ENCODE measurements around the gene OSBPL1A.

The OSBPL1A gene

DNA sequence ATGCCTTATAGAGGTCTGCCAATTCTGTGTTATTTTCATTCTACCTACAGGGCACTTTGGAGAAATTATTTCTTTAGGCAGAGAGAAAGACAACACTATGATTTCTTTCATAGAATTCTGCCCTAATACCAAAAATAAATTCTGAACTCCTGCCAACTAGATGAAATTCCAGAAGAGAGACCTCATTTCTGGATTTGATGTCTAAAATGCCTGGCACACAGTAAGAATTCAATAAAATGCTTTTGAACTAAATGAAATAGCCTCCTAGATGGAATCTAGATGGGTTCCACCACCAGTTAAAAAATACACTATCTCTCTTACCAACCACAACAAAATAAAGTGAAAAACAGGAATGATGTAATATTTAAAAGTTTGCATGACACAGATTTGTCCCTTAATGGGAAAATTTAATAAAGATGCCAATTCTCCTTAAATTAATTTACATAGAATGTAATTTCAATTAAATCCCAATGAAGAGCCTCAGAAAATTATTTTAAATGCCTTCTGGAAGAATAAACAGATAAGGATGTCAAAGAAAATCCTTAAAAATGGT lies 75.0 kb downstream of the OSBPL1A start:
- DNase-seq: no peak

DNA sequence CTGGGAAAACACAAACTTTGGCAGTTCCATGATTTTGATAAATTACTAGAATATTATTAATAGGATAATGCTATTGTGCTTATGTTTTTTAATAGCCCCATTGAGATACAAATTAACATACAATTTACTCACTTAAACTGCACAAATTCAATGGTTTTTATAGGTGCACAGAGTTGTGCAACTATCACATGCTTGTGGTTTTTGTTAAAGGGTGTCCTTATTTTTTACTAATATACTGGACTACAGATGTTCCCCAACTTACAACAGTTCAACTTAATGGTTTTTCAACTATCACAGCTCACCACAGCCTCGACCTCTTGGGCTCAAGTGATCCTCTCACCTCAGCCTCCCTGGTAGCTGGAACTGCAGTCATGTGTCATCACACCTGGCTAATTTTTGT lies 76.6 kb downstream of the OSBPL1A start:
- no peak for DNase-seq

DNA sequence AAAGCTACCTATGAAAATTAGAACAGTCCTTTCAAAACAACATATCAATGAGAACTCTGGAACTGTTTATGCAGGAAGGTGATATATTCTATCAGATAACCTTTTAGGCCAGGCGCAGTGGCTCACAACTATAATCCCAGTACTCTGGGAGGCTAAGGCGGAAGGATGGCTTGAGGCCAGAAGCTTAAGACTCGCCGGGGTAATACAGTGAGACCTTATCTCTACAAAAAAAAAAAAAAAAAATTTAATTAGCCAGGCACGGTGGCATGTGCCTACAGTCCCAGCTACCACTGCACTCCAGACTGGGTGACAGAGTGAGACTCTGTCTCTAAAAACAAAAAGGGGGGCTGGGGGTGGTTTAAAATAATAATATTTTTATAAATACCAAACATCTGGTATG lies 77.9 kb downstream of the OSBPL1A start:
- no peak for DNase-seq

DNA sequence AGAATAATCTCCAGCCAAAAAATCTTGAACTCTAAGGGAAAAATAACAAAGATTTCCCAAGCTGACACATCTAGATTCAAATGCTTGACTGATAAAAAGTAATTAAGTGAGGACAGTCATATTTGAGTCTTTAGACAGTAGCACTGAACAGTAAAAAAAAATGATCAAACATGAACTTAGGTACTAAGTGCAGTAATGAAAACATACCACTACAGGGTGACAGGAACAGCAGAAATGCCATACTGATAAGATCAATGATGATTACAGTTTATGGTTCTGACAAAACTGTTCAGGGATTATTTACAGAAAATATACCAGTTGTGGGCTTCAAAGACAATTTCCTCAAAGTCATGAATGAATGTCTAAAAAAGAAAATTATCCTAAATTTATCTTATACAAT lies 80.3 kb downstream of the OSBPL1A start:
- DNase-seq: no peak

DNA sequence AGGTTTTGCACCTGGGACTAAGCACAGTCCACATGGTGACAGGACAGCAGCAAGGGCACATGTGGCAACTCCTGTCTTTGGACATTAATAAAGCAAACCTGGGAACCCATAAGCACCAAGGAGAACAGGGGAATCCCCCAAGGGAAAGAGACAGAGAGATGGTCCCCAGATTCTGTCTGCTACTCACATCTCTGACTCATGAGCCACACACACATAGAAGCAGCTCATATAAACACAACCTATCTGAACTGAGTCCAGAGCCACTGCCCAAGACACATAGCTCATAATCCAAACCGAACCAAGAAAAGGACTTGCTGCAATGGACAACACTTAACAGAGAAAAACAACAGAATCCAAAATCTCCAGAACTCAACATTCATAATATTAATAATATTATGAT lies 82.5 kb downstream of the OSBPL1A start:
- DNase-seq: no peak

DNA sequence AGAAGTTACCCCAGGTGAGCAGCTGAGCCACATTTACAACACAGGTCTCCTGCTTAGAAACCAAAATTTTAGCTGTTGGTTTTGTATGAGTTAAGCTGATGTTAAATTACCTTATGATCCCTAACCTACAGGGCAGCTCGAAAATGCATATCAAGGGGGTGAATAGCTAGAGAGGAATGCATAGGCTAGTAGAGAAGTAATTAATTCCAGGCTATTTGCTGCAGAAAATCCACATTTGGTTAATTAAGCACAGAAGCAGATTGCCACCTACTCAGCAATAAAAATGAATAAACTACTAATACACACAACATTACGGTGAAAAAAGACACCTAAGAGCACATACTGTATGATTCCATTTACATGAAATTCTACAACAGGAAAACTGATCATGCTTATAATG lies 91.4 kb downstream of the OSBPL1A start:
- DNase-seq: no peak

DNA sequence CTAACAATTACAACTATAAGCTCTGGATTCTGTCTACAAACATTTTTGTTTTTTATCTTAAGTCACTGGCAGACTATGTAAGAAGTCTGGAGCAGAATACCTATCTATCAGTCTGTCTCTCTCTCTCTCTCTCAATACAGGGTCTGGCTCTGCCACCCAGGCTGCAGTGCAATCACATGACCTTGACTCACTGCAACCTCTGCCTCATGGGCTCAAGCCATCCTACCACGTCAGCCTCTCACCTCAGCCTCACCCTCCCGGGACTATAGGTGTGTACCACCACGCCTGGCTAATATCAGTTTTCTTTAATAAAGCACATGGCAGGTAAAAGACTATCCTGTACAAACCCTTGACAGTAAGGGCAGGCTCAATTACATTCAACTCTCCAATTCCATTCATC lies 96.9 kb downstream of the OSBPL1A start:
- no peak for DNase-seq

DNA sequence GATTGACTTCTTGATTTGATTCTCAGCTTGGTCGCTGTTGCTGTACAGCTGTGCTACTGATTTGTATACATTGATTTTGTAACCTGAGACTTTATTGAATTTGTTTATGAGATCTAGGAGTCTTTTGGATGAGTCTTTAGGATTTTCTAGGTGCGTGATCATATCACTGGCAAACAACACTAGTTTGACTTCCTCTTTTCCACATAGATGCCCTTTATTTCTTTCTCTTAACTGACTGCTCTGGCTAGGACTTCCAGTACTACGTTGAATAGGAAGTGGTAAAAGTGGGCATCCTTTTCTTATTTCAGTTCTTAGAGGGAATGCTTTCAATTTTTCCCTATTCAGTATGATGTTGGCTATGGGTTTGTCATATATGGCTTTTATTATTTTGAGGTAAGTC lies 101.3 kb downstream of the OSBPL1A start:
- no peak for DNase-seq

DNA sequence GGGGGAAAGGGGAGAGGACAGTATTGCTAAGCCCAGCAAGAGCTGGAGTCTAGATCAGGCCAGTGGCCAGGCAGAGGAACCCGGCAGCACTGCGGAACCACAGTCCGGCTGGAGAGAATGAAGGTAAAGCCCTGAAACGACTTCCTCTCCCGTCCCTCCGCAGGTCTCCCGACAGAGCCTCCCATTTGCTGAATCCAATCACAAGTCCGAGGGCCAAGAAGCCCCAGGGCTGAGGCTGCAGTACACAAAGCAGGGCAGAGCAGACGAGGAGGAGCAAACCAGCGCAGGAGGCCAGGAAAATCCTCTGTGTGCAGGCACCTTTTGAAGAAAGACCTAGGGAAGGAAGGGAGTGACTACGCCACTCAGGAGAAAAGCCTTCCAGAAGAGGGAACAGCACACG lies 104.4 kb downstream of the OSBPL1A start:
- no peak for DNase-seq

DNA sequence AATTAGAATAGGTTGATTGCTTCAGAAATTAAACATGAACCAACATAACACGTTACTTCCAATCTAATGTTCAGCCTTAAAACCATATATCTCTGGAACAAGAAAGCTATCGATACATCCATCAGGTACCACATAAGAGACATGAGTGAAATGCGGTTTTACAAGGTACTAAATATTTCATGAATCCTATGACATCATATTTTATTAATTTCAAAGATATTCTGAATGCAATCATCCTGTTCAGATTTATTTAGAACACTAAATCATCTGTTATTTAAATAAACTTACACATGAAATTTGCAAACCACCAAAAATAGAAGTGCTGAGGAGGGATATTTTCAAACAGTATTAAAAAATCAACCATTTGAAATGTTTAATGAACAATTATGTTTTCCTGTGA lies 119.0 kb downstream of the OSBPL1A start:
- DNase-seq: no peak

DNA sequence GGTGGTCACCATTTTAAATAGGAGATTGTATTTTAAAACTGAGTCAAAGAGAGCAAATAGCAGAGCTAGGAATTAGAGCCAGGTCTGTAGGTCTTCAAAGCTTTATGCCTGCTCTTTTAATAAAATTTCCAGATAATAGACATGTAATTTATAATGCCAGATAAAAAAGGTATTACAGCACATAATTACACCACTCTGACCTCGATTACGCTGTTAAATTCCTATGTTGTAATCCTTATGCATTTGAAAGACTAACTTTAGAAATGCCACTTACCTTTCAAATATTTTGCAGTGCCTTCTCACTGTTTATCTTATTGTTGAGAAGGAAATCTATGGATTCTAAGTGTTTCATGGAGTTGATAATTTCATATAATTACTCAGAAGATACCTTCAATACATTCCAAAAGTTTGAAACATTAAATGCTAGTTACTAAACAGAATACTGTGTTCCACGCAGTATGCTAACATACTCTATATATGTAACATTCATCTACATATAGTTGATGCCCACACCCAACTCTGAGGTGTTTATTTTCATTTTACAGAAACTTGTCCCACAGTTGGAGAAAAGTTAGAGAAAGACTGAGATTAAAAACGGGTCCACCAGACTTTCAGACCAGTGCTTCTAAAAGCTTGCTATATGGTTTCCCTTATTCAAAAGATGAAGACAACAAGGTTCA lies 120.0 kb downstream of the OSBPL1A start:
- no peak for DNase-seq

DNA sequence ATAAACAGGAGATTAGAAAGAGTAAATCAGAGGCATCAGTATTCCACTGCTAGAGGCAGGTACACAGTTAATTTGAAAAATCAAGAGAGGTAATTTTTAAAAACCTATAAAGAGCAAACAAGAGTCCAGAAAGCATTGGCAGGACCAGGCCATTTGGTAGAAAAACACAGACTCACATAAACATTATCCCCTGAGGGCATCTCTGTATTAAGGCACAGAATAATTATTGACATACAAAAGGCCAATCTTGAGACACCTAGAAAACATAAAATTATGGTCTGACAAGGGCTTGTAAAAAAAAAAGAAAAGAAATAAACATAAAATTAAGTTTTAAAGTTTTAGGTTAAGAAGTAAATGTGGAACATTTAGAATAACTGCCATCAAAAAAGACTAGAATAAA lies 120.6 kb downstream of the OSBPL1A start:
- DNase-seq: no peak

DNA sequence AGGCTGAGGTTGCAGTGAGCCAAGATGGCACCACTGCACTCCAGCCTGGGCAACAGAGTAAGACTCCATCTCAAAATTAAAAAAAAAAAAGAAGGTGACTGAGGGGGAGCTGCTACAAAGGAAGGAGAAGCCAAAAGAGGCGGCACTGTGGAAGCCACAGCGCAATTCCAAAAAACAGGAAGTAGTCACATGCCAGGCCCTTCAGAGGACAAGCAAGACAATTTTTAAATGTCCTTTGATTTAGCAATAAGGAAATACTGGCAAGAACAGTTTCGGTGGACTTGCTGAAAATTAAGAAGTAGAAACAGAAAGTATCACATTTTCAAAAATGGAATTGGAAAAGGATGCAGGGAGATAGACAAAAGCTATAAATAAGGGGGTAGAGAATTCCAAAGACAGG lies 122.8 kb downstream of the OSBPL1A start:
- DNase-seq: no peak

DNA sequence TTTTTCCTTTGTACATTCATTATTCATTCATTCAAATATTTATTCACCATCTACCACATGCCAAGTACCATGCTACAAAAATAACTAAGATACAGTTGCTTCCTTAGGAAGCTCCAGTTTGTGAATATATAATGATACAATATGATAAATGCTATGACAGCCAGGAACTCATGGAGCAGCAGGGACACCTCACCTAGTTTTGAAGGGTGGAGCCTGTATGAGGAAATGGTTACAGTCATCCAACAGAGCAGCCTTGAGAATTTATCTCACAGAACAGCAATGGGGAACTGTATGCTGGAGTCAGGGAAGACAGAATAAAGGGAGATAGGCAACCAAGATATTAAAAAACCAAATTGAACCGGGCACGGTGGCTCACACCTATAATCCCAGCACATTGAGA lies 124.0 kb downstream of the OSBPL1A start:
- DNase-seq: no peak

DNA sequence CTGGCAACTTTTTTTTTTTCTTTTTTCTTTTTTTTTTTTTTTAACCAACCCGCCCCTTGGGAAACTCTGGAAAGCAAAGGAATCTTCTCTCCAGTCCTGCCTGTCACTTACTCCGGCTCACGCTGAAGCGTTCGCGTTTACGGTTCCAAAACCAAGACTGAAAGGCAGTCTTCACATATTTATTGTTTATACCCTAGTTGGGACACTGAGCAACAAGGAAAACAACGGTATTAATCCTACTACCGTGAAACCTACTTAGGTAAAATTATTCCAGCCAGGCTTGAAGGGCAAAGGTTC lies 125.4 kb downstream of the OSBPL1A start:
- peak; percentile 28 for DNase-seq

DNA sequence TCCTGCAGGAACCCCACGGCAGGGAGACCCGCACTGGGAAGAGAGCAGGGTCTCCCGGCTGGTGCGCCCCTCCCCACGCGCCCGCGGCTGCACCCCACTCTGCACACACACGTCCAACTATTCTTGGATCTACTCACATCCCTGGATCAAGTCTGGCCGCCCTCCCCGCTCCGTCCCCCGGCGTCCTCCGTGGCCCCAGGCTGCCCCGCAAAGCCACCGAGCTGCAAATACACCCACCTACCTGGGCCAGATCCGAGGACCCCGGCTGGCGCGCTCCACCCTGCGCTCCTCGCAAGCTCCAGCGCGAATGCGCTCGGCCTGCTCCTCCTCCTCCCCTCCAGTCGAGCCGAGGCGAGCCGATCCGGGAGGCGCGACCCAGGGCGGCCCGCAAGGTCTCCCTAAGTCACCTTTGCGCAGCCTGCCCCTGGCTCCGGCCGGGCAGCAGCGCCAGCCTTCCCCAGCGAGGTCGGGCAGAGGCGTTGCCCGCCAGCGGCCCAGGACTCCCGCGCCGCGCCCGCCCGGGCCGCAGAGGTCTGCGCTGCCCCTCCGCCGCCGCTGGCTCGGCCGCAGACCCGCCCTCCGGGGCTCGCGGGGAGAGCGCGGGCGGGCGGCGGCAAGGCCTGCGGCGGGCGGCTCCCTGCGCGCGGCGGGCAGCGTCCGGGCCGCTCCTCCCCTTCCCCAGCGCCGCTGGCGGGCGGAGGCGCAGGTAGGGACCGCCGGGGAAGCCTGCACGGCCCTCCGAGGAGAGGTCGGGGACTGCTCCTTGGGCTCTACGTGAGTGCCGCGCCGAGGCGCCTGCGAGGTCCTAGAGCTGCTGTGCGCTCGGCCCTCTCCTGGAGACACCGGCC lies 126.0 kb downstream of the OSBPL1A start:
- peak; percentile 31 for DNase-seq

DNA sequence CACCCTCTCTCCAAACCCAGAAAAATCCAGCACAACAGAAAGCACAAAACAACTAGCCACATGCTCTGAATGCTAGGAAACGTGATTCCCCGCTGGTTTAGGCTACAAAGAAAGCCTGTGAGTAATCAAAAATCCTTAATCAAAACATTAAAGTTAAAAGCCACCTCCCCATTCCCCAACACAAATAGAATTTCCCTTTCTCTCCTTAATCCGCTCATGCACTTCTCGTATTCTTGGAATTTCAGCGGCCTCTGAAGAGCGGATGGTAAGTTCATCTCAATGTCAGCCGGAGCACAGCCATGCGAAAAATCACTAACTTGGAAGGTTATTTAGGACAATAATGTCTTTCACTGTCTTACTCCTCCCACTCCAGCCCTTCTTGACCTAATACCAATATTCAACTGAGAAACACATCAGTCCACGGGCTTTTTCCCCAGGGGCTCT lies 126.7 kb downstream of the OSBPL1A start:
- DNase-seq: no peak

DNA sequence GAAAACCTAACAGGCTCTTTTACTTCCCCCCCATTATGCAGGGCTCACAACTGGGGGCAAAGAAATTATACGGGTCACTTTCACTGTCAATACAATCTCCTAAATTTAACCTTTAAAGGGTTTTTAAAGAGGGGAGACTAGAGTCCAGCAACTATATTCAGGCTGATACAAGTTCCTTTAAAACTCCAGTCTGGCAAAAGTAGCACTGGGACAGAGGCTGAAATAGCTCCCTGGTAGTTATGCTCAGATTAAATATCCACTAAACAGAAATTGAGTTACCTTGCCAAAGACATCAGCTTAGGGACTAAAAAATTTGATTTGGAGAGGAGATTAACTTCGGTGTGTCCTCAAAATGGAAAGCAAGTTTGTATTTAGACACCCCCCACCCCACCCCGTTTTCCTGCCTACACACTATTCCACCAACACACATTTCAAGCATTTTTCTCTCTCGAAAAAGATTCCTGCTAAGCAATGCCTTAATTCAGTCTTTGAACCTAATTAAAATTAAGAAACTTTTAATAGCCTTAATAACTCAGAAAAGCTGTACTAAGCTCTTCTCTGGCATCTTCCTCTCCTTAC lies 127.2 kb downstream of the OSBPL1A start:
- no peak for DNase-seq

DNA sequence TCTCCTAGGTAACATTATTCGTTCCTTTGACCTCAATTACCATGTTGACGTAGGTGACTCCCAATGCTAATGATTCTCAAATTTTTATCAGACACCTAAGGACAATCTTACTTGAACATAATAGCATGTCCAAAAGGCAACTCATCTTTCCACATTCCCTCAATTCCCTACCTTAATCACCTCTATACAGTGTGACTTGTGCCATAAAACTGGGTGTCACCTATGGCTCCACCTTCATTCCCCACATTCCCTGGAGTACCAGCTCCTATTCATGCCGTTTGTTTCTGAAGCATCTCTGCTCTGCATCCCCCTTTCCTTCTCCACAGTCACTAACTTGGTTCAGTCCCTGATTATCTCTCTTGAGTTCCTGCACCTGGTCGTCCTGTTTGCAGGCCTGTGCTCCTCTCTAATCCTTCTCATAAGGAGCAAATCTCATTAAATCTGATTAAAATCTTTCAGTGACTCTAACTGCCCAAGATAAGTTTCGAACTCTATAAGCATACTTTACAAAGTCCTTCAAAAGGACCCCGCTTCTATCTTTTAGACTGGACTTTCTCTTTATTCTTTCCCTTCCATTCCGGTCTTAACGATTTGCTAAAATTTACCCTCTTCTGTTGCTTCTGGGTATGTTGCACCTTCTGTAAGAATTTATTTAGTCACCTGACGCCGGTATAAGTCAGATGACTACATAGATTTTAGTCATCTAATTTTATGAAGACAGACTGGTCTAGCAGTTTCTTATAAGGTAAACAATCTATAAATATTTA lies 128.7 kb downstream of the OSBPL1A start:
- no peak for DNase-seq

DNA sequence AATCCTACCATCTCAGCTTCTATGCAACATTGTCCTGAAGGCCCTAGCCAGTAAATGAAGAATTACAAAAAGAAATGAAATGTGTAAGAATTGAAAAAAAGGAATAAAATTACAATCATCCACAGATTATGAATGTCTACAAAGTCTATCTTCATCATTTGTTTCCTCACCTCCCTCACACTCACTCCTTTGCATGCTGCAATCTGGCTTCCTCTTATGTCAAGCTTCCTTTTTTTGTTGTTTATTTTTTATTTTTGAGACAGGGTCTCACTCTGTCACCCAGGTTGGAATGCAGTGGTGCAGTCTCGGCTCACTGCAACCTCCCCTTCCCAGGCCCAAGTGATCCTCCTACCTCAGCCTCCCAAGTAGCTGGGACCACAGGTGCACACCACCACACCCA lies 129.7 kb downstream of the OSBPL1A start:
- no peak for DNase-seq

DNA sequence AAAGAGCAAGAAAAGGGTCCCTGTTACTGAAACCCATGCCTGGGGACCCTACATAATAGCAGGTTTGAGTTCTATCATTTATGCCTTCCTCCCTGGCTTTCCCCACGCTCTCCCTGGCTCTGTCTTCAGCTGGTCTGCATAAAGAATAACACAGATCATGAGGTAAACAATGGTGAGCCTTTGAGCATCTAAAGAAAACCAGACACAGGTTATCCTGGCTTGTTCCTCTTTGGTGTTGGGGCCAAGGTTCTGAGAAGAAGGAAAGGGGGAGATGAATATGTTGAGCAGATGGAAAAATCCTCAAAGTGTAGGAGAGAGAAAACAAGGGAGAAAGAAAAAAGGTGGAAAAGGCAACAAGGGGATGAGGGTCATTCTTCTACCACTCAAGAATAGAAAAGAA lies 131.5 kb downstream of the OSBPL1A start:
- DNase-seq: no peak

DNA sequence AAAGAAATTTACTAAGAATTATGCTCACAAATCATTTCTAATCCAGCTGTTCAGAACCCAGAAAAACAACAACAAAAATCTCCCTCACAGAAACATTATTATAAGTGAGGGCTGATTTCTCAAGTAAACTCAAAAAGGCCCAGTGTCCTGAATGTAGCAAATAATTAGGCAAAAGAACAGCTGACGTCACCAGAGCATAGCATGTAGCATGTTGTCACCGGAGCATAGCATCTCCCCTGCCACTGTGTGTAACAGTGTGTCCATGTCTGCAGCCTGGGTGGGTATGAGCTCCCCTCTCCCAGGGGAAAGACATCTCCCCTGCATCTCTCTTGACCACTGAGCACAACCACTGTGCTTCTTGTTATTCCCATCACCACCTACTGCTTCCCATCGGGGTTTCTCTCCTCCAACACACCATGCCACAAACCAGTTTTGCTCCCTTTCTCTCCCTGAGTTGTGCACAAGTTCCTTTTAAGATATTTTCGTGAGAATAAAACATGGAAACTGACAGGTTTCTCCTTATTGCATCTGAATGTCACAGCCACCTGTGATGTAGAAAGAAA lies 132.0 kb downstream of the OSBPL1A start:
- no peak for DNase-seq

DNA sequence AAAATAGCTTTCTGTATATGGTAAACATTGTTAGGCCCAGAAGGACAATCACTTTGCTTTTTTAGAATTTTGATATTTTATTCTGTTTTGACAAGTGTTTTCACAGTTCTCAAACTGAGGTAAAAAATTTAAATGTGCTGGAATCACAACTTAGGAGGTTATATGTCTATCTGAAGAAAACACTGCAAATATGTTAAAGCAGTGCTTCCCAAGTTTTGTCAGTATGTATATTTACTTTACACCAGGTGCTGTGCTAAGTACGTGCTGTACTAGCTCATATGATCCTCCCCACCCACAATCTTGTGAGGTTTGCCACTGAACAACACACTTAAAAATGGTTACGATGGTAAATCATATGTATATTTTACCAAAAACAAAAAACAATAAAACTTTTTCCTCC lies 134.6 kb downstream of the OSBPL1A start:
- no peak for DNase-seq
